HCT116 (cell line): ENCODE data around the gene LNPEP. TPM values are rescaled to one million over a fixed set of nuclear protein-coding genes. Genes with fewer than 3 reads are reported as not detected.

Experiments
- ATAC-seq: fragments of 200-7000 bp; cut with Tn5 transposase; 2 replicates; pipeline ENCODE4 v1.9.1; 2020; ENCODE audit warnings: mild to moderate bottlenecking, moderate library complexity
- BruUV-seq: library from RNA; stranded (reverse); fragments of 400-500 nt; replicated peaks from 2 replicates; lab custom pipeline; 2021; lab: Mats Ljungman, UMichigan
- CTCF ChIA-PET: fragments of 300-600 bp; sonication (Branson Sonifier 250); formaldehyde crosslinking; loops from one replicate; lab custom pipeline; 2021; ENCODE audit warnings: antibody characterized with exemption; lab: Charles Lee
- POLR2A ChIA-PET: fragments of 300-600, 350-600 bp; sonication (Branson Sonifier 250); formaldehyde crosslinking; loops from one replicate; lab custom pipeline; 2021; ENCODE audit warnings: antibody characterized with exemption; lab: Charles Lee
- RAD21 ChIA-PET, 2 experiments: fragments of 300-600 bp; sonication (Branson Sonifier 250); formaldehyde crosslinking; loops; one replicate each; lab custom pipeline; 2023; ENCODE audit warnings: low total read pairs in 2 of 2; ENCODE audit not compliant: uncharacterized antibody in 2 of 2, unreplicated experiment in 2 of 2, low non-redundant PET in 1 of 2; lab: Charles Lee
- DNase-seq: peaks from one replicate; pipeline ENCODE4 v3.0.0-alpha.2; 2010; ENCODE audit warnings: low read depth, low spot score
- H2AFZ ChIP-seq: fragments of 200-600 bp; shearing (Covaris generic), sonication (generic); 2 replicates; pipeline ENCODE4 v1.6.1; 2017; ENCODE audit warnings: low read depth, mixed run types, mixed read lengths, antibody characterized with exemption, low read length; ENCODE audit not compliant: poor library complexity, severe bottlenecking
- H3K27ac ChIP-seq: 2 replicates; pipeline ENCODE4 v1.5.1; 2012; ENCODE audit warnings: low read depth, low read length
- H3K27me3 ChIP-seq: fragments of 200-600 bp; sonication (generic); 2 replicates; pipeline ENCODE4 v1.6.1; 2016; ENCODE audit warnings: mixed run types, low read length, mixed read lengths; ENCODE audit not compliant: insufficient read depth
- H3K36me3 ChIP-seq, 2 experiments: fragments of 200-500 bp in 1 of 2; fragments of 200-600 bp in 1 of 2; sonication (Bioruptor generic) in 1 of 2; sonication (generic) in 1 of 2; 2 replicates each; pipeline versions ENCODE4 v1.5.1 to v1.6.1; 2014 to 2016; ENCODE audit warnings: low read length in 2 of 2, inconsistent platforms in 1 of 2, mixed read lengths in 1 of 2, mixed run types in 1 of 2; ENCODE audit not compliant: insufficient read depth in 2 of 2, control insufficient read depth in 1 of 2
- H3K4me1 ChIP-seq, 2 experiments: fragments of 200-600 bp in 1 of 2; sonication (generic) in 1 of 2; 2 replicates each; pipeline versions ENCODE4 v1.5.1 to v1.6.1; 2012 to 2017; ENCODE audit warnings: low read length in 2 of 2, inconsistent platforms in 1 of 2, mild to moderate bottlenecking in 1 of 2, mixed read lengths in 1 of 2, mixed run types in 1 of 2, moderate library complexity in 1 of 2; ENCODE audit not compliant: insufficient read depth in 2 of 2, control insufficient read depth in 1 of 2
- H3K4me2 ChIP-seq: fragments of 200-600 bp; sonication (generic); 2 replicates; pipeline ENCODE4 v1.6.1; 2017; ENCODE audit warnings: mixed run types, low read length, mixed read lengths
- H3K4me3 ChIP-seq, 2 experiments: fragments of 200-600 bp in 1 of 2; sonication (generic) in 1 of 2; replicated peaks in 1 of 2; 2 replicates each; pipeline ENCODE4 v1.5.1; 2011 to 2016; ENCODE audit warnings: low read length in 2 of 2, control low read depth in 1 of 2, low read depth in 1 of 2, mild to moderate bottlenecking in 1 of 2, mixed read lengths in 1 of 2, mixed run types in 1 of 2
- H3K79me2 ChIP-seq: fragments of 200-600 bp; sonication (generic); 2 replicates; pipeline ENCODE4 v1.6.1; 2017; ENCODE audit warnings: mild to moderate bottlenecking, mixed run types, low read length, moderate library complexity, mixed read lengths; ENCODE audit not compliant: insufficient read depth
- H3K9ac ChIP-seq: fragments of 200-600 bp; sonication (generic); 2 replicates; pipeline ENCODE4 v1.6.1; 2016; ENCODE audit warnings: low read length, mixed read lengths
- H3K9me2 ChIP-seq: fragments of 200-600 bp; sonication (generic), shearing (Covaris generic); 2 replicates; pipeline ENCODE4 v1.6.1; 2017; ENCODE audit warnings: mixed run types, mild to moderate bottlenecking, moderate library complexity; ENCODE audit not compliant: insufficient read depth
- H3K9me3 ChIP-seq, 2 experiments: fragments of 200-500 bp in 1 of 2; fragments of 200-600 bp in 1 of 2; sonication (Bioruptor generic) in 1 of 2; sonication (generic) in 1 of 2; 2 replicates each; pipeline ENCODE4 v1.6.1; 2014 to 2017; ENCODE audit warnings: low read length in 2 of 2, mixed read lengths in 2 of 2, inconsistent platforms in 1 of 2, low read depth in 1 of 2, mild to moderate bottlenecking in 1 of 2, mixed run types in 1 of 2, moderate library complexity in 1 of 2; ENCODE audit not compliant: control insufficient read depth in 1 of 2, insufficient read depth in 1 of 2
- H4K20me1 ChIP-seq: fragments of 200-600 bp; sonication (generic), shearing (Covaris generic); 2 replicates; pipeline ENCODE4 v1.6.1; 2017; ENCODE audit warnings: mixed run types, mild to moderate bottlenecking, moderate library complexity; ENCODE audit not compliant: insufficient read depth
- ATF3 ChIP-seq: IDR thresholded peaks from 2 replicates; pipeline ENCODE4 v1.6.1; 2012
- CEBPB ChIP-seq: IDR thresholded peaks from 2 replicates; pipeline ENCODE4 v1.6.1; 2012; ENCODE audit warnings: low read depth
- EGR1 ChIP-seq: IDR thresholded peaks from 2 replicates; pipeline ENCODE4 v1.6.1; 2012; ENCODE audit warnings: low read depth
- ELF1 ChIP-seq: IDR thresholded peaks from 2 replicates; pipeline ENCODE4 v1.6.1; 2012; ENCODE audit warnings: low read depth, borderline replicate concordance
- EZH2 ChIP-seq: fragments of 200-600 bp; sonication (generic); IDR thresholded peaks from 2 replicates; pipeline ENCODE4 v1.6.1; 2017; ENCODE audit warnings: antibody characterized with exemption, mixed run types
- EZH2phosphoT487 ChIP-seq: fragments of 200-600 bp; IDR thresholded peaks from 2 replicates; pipeline ENCODE4 v1.6.1; 2018; ENCODE audit warnings: antibody characterized with exemption, borderline replicate concordance
- FOSL1 ChIP-seq: IDR thresholded peaks from 2 replicates; pipeline ENCODE4 v1.6.1; 2012; ENCODE audit warnings: low read depth
- JUND ChIP-seq: IDR thresholded peaks from 2 replicates; pipeline ENCODE4 v1.6.1; 2012
- MAX ChIP-seq: IDR thresholded peaks from 2 replicates; pipeline ENCODE4 v1.6.1; 2012
- POLR2AphosphoS5 ChIP-seq: IDR thresholded peaks from 2 replicates; pipeline ENCODE4 v1.6.1; 2011; ENCODE audit warnings: mild to moderate bottlenecking, low read depth, low read length, moderate library complexity
- RAD21 ChIP-seq: IDR thresholded peaks from 2 replicates; pipeline ENCODE4 v1.6.1; 2012; ENCODE audit warnings: low read depth, mild to moderate bottlenecking
- SIN3A ChIP-seq: IDR thresholded peaks from 2 replicates; pipeline ENCODE4 v1.6.1; 2012; ENCODE audit warnings: low read depth
- SRF ChIP-seq: IDR thresholded peaks from 2 replicates; pipeline ENCODE4 v1.6.1; 2012; ENCODE audit warnings: low read depth
- TCF7L2 ChIP-seq: IDR thresholded peaks from 2 replicates; pipeline ENCODE4 v1.7.0; 2011; ENCODE audit warnings: borderline replicate concordance, inconsistent platforms; ENCODE audit not compliant: insufficient read depth, insufficient read length; ENCODE audit errors: extremely low read depth
- YY1 ChIP-seq: IDR thresholded peaks from 2 replicates; pipeline ENCODE4 v1.6.1; 2011; ENCODE audit warnings: low read length, low read depth, moderate library complexity, mild to moderate bottlenecking; ENCODE audit not compliant: insufficient replicate concordance; ENCODE audit errors: extremely low read depth
- ZFX ChIP-seq: fragments of 450-650 bp; IDR thresholded peaks from 2 replicates; pipeline ENCODE4 v1.6.1; 2017
- ZNF274 ChIP-seq: fragments of 200-500 bp; sonication (Bioruptor generic); IDR thresholded peaks from 2 replicates; pipeline ENCODE4 v1.6.1; 2014; ENCODE audit warnings: mild to moderate bottlenecking, low read depth, low read length, inconsistent platforms
- intact Hi-C: fragments of 100-400 bp; cut with micrococcal nuclease; formaldehyde crosslinking; loops from 2 replicates; pipeline ENCODE4 v1.10.0; 2022
- total RNA-seq: library from RNA; stranded (reverse); gene quantifications from one replicate; pipeline ENCODE4 v1.2.1, GENCODE V29; 2021; ENCODE audit not compliant: unreplicated experiment

LNPEP gene
- total RNA-seq, 1 experiment from 2014 or later = 14.9 TPM

GRCh38 chr5:97043511-97043910 is 107.6 kb downstream of the LNPEP start:
- ChIA-PET RAD21 (no interaction called here), POLR2A (no interaction called here), CTCF (interaction anchor here (1.8 kb wide), 1 partner anchor 99 kb away, joined by 4 read pairs; the partner anchor contains the start of gene LIX1)
- Histone ChIP-seq H3K9ac (no peak overlapping the region), H4K20me1 (no peaks in the 10 kb centered on the region), H3K79me2 (no peaks in the 10 kb centered on the region), H3K27ac (no peak overlapping the region), H3K27me3 (no peaks in the 10 kb centered on the region), H3K4me3 (no peak overlapping the region), H3K9me3 (no peaks in the 10 kb centered on the region), H3K4me1 (no peaks in the 10 kb centered on the region), H3K36me3 (no peaks in the 10 kb centered on the region), H3K4me2 (no peak overlapping the region), H3K9me2 (no peaks in the 10 kb centered on the region), H2AFZ (no peak overlapping the region)
- DNase-seq (no peak), ATAC-seq (no peak)
- no TSS peak for BruUV-seq
- TF ChIP-seq YY1 = no peak
- no peak for TF ChIP-seq CEBPB
- no peak for TF ChIP-seq ELF1
- no peak for TF ChIP-seq JUND
- TF ChIP-seq TCF7L2 = no peak
- TF ChIP-seq MAX = no peak
- TF ChIP-seq SIN3A = no peak
- no peak for TF ChIP-seq RAD21
- no peak for TF ChIP-seq ZFX
- TF ChIP-seq EZH2phosphoT487 = no peak
- TF ChIP-seq SRF = no peak
- no peak for TF ChIP-seq FOSL1
- no peak for TF ChIP-seq ZNF274
- TF ChIP-seq EZH2 = no peak
- no peak for TF ChIP-seq POLR2AphosphoS5
- TF ChIP-seq EGR1 = no peak
- no peak for TF ChIP-seq ATF3
- intact Hi-C loops = loop anchor here (5.0 kb wide), 1 partner anchor 291 kb away; no protein-coding TSS in a partner anchor
